HFFc6 (cell line): ENCODE data around the gene RNASE2. TPM values are rescaled to one million over a fixed set of nuclear protein-coding genes. Genes with fewer than 3 reads are reported as not detected.

Experiments
- DNase-seq: peaks from one replicate; pipeline ENCODE4 v3.0.0-alpha.2; 2018
- H3K27ac Mint-ChIP-seq: 2 replicates; pipeline ENCODE4 v1.8.0; 2020; ENCODE audit warnings: mild to moderate bottlenecking, mixed read lengths
- H3K27me3 Mint-ChIP-seq: 2 replicates; pipeline ENCODE4 v1.8.0; 2021; ENCODE audit warnings: mild to moderate bottlenecking, moderate library complexity, mixed read lengths; ENCODE audit not compliant: insufficient read depth
- H3K36me3 Mint-ChIP-seq: 2 replicates; pipeline ENCODE4 v1.8.0; 2021; ENCODE audit warnings: low read depth, mixed read lengths
- H3K4me1 Mint-ChIP-seq: 2 replicates; pipeline ENCODE4 v1.8.0; 2020; ENCODE audit warnings: low read depth, mixed read lengths
- H3K4me3 Mint-ChIP-seq: 2 replicates; pipeline ENCODE4 v1.8.0; 2020; ENCODE audit warnings: mild to moderate bottlenecking, moderate library complexity, mixed read lengths
- H3K9me3 Mint-ChIP-seq: 2 replicates; pipeline ENCODE4 v1.8.0; 2020; ENCODE audit warnings: mild to moderate bottlenecking, mixed read lengths
- CTCF ChIP-seq: fragments of 200-600 bp; sonication (generic); IDR thresholded peaks from 2 replicates; pipeline ENCODE4 v1.5.0; 2021; ENCODE audit warnings: antibody characterized with exemption, mild to moderate bottlenecking
- total RNA-seq, 6 experiments: library from RNA; stranded (reverse); fragmentation: NEBNext Ultra II Directional; extraction: Animal tissue kit (Norgen Biotek cat#: 25700); gene quantifications; 2 replicates in 1 of 6; 3 replicates in 5 of 6; pipeline ENCODE4 v1.2.3, GENCODE V29; 2021

Gene RNASE2
- total RNA-seq, 6 experiments from 2014 or later, result not detected

- no peak for TF ChIP-seq CTCF
- H3K4me1 Mint-ChIP-seq, result peaks cover 43% of the 10 kb centered on the region
These were observed 15.3 kb downstream of the RNASE2 start for GRCh38 chr14:20970647-20970982.

GRCh38 chr14:20970983-20971704 is 15.9 kb downstream of the RNASE2 start:
- Mint-ChIP-seq H3K36me3 (no peaks in the 10 kb centered on the region), H3K9me3 (no peaks in the 10 kb centered on the region), H3K27me3 (peaks cover 21% of the 10 kb centered on the region), H3K4me3 (peak overlapping the region; percentile 92), H3K27ac (peak overlapping the region; percentile 81), H3K4me1 (peaks cover 43% of the 10 kb centered on the region)
- TF ChIP-seq CTCF, result peak; percentile 90
- DNase-seq, result peak; percentile 78

More at GRCh38 chr14:20970647-20970982, 15.3 kb downstream of the RNASE2 start:
- H3K9me3 Mint-ChIP-seq, result no peaks in the 10 kb centered on the region
- peak overlapping the region; percentile 92 for H3K4me3 Mint-ChIP-seq
- peak overlapping the region; percentile 81; the same call in 1 of the 2 replicates for H3K27ac Mint-ChIP-seq
- peaks cover 25% of the 10 kb centered on the region for H3K27me3 Mint-ChIP-seq
- no peaks in the 10 kb centered on the region for H3K36me3 Mint-ChIP-seq
- DNase-seq, result no peak

GRCh38 chr14:20971705-20972021 is 16.4 kb downstream of the RNASE2 start:
- H3K36me3 Mint-ChIP-seq, result no peaks in the 10 kb centered on the region
- DNase-seq, result no peak
- TF ChIP-seq CTCF, result no peak
- H3K27ac Mint-ChIP-seq, result peak overlapping the region; percentile 81
- no peaks in the 10 kb centered on the region for H3K9me3 Mint-ChIP-seq
- peaks cover 21% of the 10 kb centered on the region for H3K27me3 Mint-ChIP-seq
- peak overlapping the region; percentile 92 for H3K4me3 Mint-ChIP-seq
- peaks cover 43% of the 10 kb centered on the region for H3K4me1 Mint-ChIP-seq

GRCh38 chr14:20973501-20973900 is 18.2 kb downstream of the RNASE2 start:
- Mint-ChIP-seq H3K27ac (no peak overlapping the region; the same call in 1 of the 2 replicates), H3K9me3 (no peaks in the 10 kb centered on the region), H3K4me1 (peaks cover 43% of the 10 kb centered on the region), H3K36me3 (no peaks in the 10 kb centered on the region), H3K4me3 (no peak overlapping the region), H3K27me3 (peaks cover 9% of the 10 kb centered on the region)
- DNase-seq, result no peak
- TF ChIP-seq CTCF, result no peak

GRCh38 chr14:20976291-20976690 is 21.0 kb downstream of the RNASE2 start:
- peaks cover under 1% of the 10 kb centered on the region for H3K27me3 Mint-ChIP-seq
- H3K4me3 Mint-ChIP-seq, result no peak overlapping the region
- no peak for DNase-seq
- no peaks in the 10 kb centered on the region for H3K36me3 Mint-ChIP-seq
- no peak for TF ChIP-seq CTCF
- H3K27ac Mint-ChIP-seq, result no peak overlapping the region
- no peaks in the 10 kb centered on the region for H3K9me3 Mint-ChIP-seq
- peaks cover 31% of the 10 kb centered on the region for H3K4me1 Mint-ChIP-seq

GRCh38 chr14:20978687-20979086 is 23.4 kb downstream of the RNASE2 start:
- TF ChIP-seq CTCF, result no peak
- H3K36me3 Mint-ChIP-seq, result no peaks in the 10 kb centered on the region
- H3K27ac Mint-ChIP-seq, result no peak overlapping the region
- peaks cover 3% of the 10 kb centered on the region for H3K27me3 Mint-ChIP-seq
- H3K4me3 Mint-ChIP-seq, result no peak overlapping the region
- peaks cover 17% of the 10 kb centered on the region for H3K4me1 Mint-ChIP-seq
- DNase-seq, result no peak
- no peaks in the 10 kb centered on the region for H3K9me3 Mint-ChIP-seq
